OCI-LY1 (cell line): ENCODE measurements around the gene FMN1.

Source experiments
- H2AFZ ChIP-seq: fragments of 200-600 bp; sonication (generic), shearing (Covaris generic); 2 replicates; pipeline ENCODE4 v1.6.0; 2014; ENCODE audit warnings: antibody characterized with exemption, mild to moderate bottlenecking, low read length
- H3F3A ChIP-seq: fragments of 200-600 bp; sonication (generic), shearing (Covaris generic); 2 replicates; pipeline ENCODE4 v1.6.0; 2014; ENCODE audit warnings: mild to moderate bottlenecking, antibody characterized with exemption, low read length, moderate library complexity; ENCODE audit not compliant: insufficient read depth
- H3K27ac ChIP-seq: fragments of 200-600 bp; sonication (generic); 2 replicates; pipeline ENCODE4 v1.5.1; 2014; ENCODE audit warnings: low read length, mixed run types, mild to moderate bottlenecking, low read depth; ENCODE audit not compliant: poor library complexity, severe bottlenecking
- H3K27me3 ChIP-seq: fragments of 200-600 bp; sonication (generic); 2 replicates; pipeline ENCODE4 v1.6.0; 2014; ENCODE audit warnings: antibody characterized with exemption, mild to moderate bottlenecking, low read length, moderate library complexity; ENCODE audit not compliant: insufficient read depth
- H3K36me3 ChIP-seq: fragments of 200-600 bp; sonication (generic); 2 replicates; pipeline ENCODE4 v1.6.1; 2014; ENCODE audit warnings: mild to moderate bottlenecking, antibody characterized with exemption, low read length, moderate library complexity, mixed read lengths; ENCODE audit not compliant: insufficient read depth
- H3K4me1 ChIP-seq: fragments of 200-600 bp; sonication (generic); 2 replicates; pipeline ENCODE4 v1.5.1; 2014; ENCODE audit warnings: mild to moderate bottlenecking, low read length, moderate library complexity; ENCODE audit not compliant: insufficient read depth, severe bottlenecking
- H3K4me2 ChIP-seq: fragments of 200-600 bp; sonication (generic), shearing (Covaris generic); 2 replicates; pipeline ENCODE4 v1.6.1; 2014; ENCODE audit warnings: low read length
- H3K4me3 ChIP-seq: fragments of 200-600 bp; sonication (generic); 2 replicates; pipeline ENCODE4 v1.5.1; 2014; ENCODE audit warnings: low read length, low read depth, mild to moderate bottlenecking, mixed read lengths; ENCODE audit not compliant: poor library complexity, severe bottlenecking
- H3K79me2 ChIP-seq: fragments of 200-600 bp; shearing (Covaris generic); 2 replicates; pipeline ENCODE4 v1.6.1; 2016; ENCODE audit warnings: mixed run types, low read length, mixed read lengths; ENCODE audit not compliant: insufficient read depth
- H3K9ac ChIP-seq: fragments of 200-600 bp; sonication (generic), shearing (Covaris generic); 2 replicates; pipeline ENCODE4 v1.6.1; 2014; ENCODE audit warnings: mild to moderate bottlenecking, low read length, mixed read lengths
- H3K9me2 ChIP-seq: fragments of 200-600 bp; sonication (generic), shearing (Covaris generic); 2 replicates; pipeline ENCODE4 v1.6.1; 2014; ENCODE audit warnings: low read depth, mild to moderate bottlenecking, low read length, mixed read lengths
- H3K9me3 ChIP-seq: fragments of 200-600 bp; shearing (Covaris generic); 2 replicates; pipeline ENCODE4 v1.6.1; 2014; ENCODE audit warnings: low read length, mixed read lengths
- H4K20me1 ChIP-seq: fragments of 200-600 bp; sonication (generic), shearing (Covaris generic); 2 replicates; pipeline ENCODE4 v1.6.0; 2016; ENCODE audit warnings: mild to moderate bottlenecking, low read length; ENCODE audit not compliant: insufficient read depth
- EZH2 ChIP-seq: fragments of 200-600 bp; sonication (generic), shearing (Covaris generic); IDR thresholded peaks from 2 replicates; pipeline ENCODE4 v1.8.0; 2017; ENCODE audit warnings: borderline replicate concordance, mixed run types, mild to moderate bottlenecking, antibody characterized with exemption, low read length, moderate library complexity, mixed read lengths
- TF ChIP-seq, protein P1 (sequence below): fragments of 200-600 bp; sonication (generic), shearing (Covaris generic); IDR thresholded peaks from 2 replicates; pipeline ENCODE4 v1.5.1; 2017; ENCODE audit warnings: mild to moderate bottlenecking, antibody characterized with exemption, low read length, moderate library complexity, mixed read lengths

The FMN1 gene

DNA sequence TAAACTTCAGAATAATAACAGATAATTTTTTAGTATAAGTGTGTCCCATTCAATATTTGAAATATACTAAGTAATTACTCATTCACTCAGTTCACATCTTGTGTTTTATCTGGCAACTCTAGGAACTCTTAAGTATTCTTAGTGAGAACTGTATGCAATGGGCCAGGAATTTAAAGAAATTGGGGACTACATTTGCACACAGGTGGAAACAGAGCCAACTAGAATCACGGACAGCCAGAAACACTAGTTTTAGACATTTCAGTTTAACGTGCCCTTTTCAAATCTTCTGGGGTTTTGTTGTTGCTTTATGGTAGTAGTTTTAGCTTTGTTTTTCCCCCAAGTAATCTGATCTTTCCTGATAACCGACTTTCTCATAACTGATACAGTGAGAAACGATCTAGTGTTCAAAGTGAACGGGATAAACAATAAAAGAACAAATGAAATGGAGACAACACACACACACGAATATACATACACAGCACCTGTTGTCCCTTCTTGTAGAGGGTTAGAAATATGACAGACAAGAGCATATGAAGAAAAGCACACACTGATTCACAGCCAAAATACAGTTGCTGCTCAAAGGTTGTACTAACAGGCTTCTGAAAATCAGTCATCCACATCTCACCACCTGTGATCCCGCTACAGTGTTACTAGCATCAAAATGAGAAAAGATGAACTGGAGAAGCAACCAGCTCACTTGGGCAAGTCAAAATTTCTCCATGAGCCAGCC is 167.0 kb downstream of the FMN1 start:
- no peaks in the 10 kb centered on the region for H3K79me2 ChIP-seq
- no peak overlapping the region for H3K4me3 ChIP-seq
- no peak overlapping the region for H3K27ac ChIP-seq
- no peaks in the 10 kb centered on the region for H3F3A ChIP-seq
- TF ChIP-seq, protein P1, sequence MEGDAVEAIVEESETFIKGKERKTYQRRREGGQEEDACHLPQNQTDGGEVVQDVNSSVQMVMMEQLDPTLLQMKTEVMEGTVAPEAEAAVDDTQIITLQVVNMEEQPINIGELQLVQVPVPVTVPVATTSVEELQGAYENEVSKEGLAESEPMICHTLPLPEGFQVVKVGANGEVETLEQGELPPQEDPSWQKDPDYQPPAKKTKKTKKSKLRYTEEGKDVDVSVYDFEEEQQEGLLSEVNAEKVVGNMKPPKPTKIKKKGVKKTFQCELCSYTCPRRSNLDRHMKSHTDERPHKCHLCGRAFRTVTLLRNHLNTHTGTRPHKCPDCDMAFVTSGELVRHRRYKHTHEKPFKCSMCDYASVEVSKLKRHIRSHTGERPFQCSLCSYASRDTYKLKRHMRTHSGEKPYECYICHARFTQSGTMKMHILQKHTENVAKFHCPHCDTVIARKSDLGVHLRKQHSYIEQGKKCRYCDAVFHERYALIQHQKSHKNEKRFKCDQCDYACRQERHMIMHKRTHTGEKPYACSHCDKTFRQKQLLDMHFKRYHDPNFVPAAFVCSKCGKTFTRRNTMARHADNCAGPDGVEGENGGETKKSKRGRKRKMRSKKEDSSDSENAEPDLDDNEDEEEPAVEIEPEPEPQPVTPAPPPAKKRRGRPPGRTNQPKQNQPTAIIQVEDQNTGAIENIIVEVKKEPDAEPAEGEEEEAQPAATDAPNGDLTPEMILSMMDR, result no peak
- no peak for TF ChIP-seq EZH2
- no peaks in the 10 kb centered on the region for H3K36me3 ChIP-seq
- no peaks in the 10 kb centered on the region for H3K9me2 ChIP-seq
- H3K4me1 ChIP-seq, result no peaks in the 10 kb centered on the region
- H4K20me1 ChIP-seq, result no peaks in the 10 kb centered on the region
- H3K4me2 ChIP-seq, result no peak overlapping the region
- no peaks in the 10 kb centered on the region for H3K9me3 ChIP-seq
- H3K9ac ChIP-seq, result no peak overlapping the region
- no peaks in the 10 kb centered on the region for H3K27me3 ChIP-seq
- no peak overlapping the region for H2AFZ ChIP-seq

DNA sequence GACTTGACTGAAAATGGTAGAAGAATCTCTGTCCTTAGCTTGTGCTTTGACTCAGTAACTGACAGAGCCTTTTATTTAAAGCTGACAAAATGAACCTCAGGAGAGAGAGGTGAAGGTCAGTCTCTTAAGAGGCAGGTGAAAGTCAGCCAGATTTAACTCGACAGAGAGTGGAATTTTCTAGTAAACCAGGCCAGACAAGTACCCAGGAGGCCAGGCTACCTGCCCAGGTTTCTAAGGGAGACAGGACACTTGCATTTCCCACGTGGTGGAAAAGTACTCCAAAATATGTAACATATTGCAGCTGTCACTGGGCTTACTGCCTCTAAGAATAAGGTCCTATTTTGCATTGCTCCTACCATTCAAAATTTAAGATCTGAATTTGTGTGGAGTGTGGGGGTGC is 167.9 kb downstream of the FMN1 start:
- H3K36me3 ChIP-seq, result no peaks in the 10 kb centered on the region
- H3K79me2 ChIP-seq, result no peaks in the 10 kb centered on the region
- no peak overlapping the region for H3K27ac ChIP-seq
- H2AFZ ChIP-seq, result no peak overlapping the region
- no peaks in the 10 kb centered on the region for H4K20me1 ChIP-seq
- H3K4me1 ChIP-seq, result no peaks in the 10 kb centered on the region
- H3K9me2 ChIP-seq, result no peaks in the 10 kb centered on the region
- no peak overlapping the region for H3K9ac ChIP-seq
- no peak overlapping the region for H3K4me2 ChIP-seq
- H3F3A ChIP-seq, result no peaks in the 10 kb centered on the region
- TF ChIP-seq, protein P1, result no peak
- no peak for TF ChIP-seq EZH2
- H3K4me3 ChIP-seq, result no peak overlapping the region
- H3K9me3 ChIP-seq, result no peaks in the 10 kb centered on the region
- H3K27me3 ChIP-seq, result no peaks in the 10 kb centered on the region

DNA sequence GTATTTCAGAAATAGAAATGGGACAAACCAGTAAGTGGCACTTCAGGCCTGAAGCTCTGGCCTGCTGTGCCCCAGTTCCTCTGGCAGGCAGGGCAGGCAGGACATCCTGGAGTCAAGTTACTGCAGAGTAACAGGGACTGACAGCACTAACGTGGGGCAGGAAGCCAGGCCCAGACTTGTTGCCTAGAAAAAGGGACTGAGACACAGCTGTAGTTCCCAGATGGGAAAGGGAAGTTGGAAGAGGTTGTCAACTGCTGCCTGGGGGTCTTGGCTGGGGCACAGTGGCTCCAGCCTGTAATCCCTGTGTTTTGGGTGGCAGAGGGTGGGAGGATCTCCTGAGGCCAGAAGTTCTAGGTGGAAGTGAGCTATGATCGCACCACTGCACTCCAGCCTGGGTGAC is 171.9 kb downstream of the FMN1 start:
- Histone ChIP-seq H3K79me2 (no peaks in the 10 kb centered on the region), H3K27ac (no peak overlapping the region), H3K27me3 (no peaks in the 10 kb centered on the region), H4K20me1 (no peaks in the 10 kb centered on the region), H3K4me1 (no peaks in the 10 kb centered on the region), H3K9ac (no peak overlapping the region), H2AFZ (no peak overlapping the region), H3K4me2 (no peak overlapping the region), H3K36me3 (no peaks in the 10 kb centered on the region), H3K9me3 (no peaks in the 10 kb centered on the region), H3F3A (no peaks in the 10 kb centered on the region), H3K9me2 (no peaks in the 10 kb centered on the region), H3K4me3 (no peak overlapping the region)
- no peak for TF ChIP-seq EZH2
- TF ChIP-seq, protein P1, result no peak
